Inflammatory macrophage (primary cell): ENCODE data around the gene SPINK4.
A peak's percentile ranks its signal among the peaks of the same experiment; 100 is the strongest.

Experiments used
- DNase-seq, 2 donors: peaks; one replicate each; pipeline ENCODE4 v3.0.0-alpha.2; 2020 to 2022

Gene SPINK4

DNA sequence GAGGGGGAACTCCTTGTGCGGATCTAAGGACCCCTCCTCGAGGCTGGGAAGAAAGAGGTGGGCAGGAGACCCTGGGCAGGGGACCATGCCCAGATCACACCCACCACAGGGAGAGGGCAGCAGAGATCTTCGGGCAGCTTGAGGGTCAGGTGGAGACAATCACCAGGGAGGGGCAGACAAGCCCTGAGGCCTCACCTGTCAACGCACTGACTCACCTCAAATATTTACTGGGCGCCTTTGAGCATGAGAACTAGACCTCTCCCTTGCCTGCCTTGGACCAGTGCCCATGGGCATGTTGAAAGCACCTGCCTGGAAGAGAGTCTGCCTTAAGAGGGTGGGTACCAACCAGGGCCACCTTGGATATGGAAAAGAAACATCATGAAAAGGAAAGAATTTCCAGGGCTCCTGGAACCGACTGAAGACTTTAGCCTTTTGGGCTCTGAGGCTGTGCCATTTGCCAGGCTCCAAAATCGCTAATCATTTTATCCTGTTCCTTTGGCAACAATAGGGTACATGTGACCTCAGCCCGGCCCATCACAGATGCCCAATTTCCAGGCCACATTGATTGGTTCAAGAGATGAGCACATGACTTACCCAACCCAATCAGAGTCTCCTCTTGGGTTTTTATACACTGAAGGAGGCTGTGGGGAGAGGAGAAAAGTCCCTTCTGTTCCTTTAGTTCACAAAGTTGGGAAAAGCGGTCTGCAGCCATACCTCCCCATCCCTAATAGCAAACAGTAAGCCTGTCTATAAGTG is 10.4 kb upstream of the SPINK4 start:
- no peak for DNase-seq

DNA sequence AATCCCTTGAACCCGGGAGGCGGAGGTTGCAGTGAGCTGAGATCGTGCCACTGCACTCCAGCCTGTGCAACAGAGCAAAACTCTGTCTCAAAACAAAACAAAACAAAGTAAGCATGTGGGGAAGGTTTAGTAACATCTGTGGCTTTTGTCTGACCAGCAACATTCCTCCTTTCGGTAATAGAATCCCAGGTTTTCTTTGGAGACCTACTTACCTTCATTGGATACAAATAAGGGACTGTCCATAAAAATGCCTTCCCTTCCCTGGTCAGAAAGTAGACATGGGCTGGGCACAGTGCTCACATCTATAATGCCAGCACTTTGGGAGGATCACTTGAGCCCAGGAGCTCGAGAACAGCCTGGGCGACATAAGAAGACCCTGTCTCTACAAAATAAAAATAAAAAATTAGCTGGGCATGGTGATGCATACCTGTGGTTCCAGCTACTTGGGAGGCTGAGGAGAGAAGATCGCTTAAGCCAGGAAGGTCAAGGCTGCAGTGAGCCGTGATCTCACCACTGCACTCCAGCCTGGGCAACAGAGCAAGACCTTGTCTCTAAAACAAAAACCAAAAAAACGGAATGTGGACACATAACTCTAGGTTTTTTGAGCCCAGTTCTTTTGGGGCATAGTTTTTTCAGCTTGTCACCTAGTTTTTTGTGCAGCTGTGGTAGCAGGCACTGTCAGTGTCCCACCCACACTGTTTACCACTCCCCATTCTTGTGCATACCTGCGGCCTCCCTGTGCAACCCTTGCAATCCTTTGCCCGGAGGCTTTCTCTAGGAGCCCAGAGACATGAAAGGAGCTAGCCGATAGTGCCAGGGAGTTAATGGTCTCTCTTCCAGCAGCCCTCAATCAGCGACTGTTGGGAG is 9.0 kb upstream of the SPINK4 start:
- DNase-seq = no peak

DNA sequence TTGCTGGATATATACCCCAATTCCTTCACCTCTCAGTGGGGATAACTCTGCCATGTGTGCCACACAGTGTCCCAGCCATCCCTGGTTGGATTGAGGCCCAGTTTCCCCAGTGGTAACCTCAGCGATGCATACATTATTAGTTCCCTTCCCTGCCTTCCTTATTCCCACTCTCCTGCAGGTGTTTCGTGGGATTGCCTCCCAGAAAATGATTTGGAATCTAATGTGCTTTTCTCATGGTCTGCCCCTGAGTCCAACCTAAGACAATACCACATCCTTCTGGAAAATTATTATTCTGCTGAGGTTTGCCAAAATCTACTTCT is 8.4 kb upstream of the SPINK4 start:
- no peak for DNase-seq

DNA sequence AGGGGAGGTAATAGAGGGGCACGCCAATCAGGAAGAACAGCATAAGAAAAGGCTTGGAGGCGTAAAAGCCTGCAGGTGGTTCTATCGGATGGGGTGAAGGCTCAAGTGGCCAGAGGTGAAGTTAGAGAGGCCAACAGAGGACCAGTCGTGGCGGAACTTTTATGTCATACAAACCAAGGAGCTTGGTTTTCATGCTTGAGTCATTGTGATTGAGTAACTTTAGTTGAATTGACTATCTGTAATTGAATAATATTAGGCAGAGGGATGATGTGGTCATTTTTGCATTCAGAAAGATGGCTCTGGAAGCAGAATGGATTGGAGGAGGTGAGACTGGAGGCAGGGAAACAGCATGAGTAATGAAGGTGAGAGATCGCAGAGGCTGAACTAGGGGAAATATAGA is 7.2 kb upstream of the SPINK4 start:
- no peak for DNase-seq

DNA sequence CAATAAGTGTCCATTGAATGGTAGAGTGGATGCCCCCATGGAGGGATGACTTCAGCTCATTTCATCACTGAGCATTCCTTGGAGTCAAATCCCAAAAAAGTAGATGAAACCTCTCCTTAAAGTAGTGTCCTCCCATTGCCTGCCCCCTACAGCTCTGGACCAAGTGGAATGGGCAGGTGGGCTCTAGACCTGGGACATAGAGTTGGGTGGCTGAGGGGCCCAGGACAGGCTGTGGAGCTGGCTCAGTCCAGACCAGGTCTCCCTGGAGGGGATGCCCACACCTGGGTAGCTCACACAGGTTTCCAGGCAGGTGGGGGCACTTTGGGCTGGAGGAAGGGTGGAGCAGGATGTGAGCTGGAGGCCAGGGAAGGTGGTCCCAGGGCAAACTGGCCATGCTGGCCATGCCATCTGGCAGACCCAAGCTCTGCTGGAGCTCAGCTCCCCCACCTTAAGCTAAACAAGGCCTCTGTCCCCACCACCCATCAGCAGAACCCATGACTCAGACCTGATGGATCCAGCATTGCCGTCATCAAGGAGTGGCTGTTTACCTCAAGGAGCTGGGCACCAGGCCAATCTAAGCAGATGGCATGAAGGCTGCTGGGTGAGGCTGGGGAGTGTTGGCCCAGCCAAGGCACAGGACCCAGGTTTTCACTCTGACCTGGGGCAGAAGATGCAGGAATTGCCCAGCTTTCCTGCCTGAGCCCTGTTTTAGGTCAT is 6.2 kb upstream of the SPINK4 start:
- DNase-seq = no peak

DNA sequence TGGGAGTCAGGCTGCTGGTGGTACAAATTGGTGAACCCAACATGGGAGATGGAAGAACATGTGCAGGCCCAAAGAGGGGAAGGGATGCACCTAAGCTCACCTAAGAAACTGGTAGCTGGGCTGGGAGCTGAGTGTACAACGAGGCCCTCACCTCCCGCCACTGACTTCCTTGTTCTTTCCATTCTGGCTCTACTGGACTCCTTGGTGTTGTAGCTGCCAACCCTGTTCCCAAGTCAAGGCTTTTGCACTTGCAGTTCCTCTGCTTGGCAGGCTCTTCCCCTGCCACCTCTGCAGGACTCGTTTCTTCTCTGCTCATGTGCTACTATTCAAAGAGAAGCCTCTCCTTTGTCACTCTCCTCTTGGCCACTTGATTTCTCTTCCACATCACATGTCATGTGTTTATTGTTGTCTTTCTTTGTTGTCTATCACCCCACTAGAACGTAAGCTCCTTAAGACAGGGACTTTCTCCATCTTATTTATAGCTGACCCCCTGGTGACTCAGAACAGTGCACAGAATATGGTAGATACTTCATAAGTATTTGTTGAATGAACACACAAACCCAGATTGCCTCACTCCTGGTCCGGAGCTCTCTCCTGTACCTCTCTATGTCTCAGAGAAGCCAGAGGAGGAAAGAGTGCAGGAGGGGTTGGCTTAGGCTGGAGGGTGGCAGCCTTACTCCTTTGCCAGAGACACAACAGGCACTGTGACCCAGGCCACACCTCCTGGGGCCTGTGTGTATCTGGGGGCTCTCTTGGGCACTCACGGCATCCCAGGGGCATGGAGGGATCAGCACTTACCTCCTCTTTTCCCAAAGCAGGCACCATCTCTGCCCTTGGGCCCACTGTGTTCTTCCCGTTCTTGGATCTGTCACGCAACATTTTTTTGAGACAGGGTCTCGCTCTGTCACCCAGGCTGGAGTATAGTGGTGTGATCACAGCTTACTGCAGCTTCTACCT is 5.2 kb upstream of the SPINK4 start:
- DNase-seq = no peak

DNA sequence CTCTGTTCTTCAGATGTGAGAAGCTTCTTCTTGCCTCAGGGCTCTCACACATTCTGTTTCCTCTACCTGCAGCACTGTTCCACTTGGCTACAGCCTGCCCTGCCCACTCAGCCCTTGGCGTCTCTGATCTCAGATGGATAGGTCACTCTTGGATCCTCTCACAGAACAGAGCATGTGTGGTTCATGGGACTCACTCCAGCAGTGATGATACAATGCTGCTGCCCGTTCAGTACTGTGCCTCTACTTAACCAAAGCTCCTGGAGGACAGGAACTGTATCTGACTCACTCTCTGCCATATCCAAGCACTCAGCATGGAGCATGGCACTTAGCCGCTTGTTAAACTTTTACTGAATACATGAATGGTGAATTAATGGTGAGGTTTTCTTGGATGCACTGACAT is 3.4 kb upstream of the SPINK4 start:
- DNase-seq = no peak

DNA sequence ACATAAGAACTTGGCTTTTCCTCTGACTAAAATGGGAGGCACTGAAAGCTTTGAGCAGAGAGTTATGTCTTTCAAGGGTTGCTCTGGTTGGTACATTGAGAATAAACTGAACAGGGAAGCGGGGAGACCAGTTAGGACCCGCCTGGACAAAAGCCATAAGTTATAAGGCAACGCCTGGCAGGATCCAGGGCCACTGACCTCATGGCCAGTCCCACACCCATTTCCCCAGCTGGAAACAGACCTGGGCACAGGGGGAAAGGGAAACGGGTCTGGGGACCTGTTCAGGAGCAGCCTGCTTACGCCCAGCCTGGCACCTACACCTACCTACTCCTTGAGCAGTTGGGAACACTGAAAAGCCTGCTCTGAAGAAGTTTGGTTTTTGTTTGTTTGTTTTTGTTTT is 1.3 kb downstream of the SPINK4 start:
- DNase-seq = no peak

DNA sequence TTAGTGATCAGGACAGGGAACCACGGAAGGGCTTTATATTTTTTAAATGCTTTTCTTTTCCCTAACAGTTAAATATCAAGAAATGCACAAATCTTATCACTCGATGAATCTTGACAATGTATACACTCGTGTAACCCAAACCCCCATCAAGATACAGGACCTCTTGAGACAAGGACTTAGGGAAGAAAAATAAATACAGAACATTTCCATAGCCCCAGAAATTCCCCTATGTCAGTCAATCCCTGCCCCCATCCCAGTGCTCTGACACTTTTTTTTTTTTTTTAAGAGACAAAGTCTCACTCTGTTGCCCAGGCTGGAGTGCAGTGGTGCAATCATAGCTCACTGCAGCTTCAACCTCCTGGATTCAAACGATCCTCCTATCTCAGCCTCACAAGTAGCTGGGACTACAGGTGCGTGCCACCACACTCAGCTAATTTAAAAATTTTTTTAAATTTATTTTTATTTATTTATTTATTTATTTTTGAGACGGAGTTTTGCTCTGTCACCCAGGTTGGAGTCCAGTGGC is 2.7 kb downstream of the SPINK4 start:
- no peak for DNase-seq

DNA sequence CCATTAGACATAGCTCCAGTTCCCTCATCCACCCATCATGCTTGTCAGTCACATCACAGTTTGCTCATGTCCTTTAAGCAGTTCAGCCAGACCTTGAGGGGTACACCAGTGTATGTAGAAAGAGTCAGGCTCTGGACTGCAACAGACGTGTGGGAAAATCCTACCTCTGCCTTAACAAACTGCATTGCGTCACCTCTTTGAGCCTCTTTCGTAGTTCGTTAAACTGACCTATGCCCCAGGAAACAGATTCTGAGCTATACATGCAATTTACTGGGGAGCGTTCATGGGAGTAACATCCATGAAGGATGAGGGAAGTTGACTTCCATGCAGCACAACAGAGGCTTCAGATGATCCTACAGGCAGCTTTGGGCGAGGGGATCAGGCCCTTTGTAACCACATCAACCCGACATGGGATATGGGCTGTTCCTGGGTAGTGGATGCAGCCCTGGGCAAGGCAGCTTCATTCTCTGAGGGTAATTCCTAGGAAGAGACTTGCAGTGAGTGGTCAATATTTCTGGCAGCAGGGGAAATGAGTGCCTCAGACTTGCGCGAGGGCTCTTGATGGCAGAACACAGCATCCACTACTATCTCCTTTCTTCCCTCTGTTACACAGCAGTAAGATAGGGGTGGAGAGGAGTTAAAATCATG is 4.3 kb downstream of the SPINK4 start:
- DNase-seq = no peak

DNA sequence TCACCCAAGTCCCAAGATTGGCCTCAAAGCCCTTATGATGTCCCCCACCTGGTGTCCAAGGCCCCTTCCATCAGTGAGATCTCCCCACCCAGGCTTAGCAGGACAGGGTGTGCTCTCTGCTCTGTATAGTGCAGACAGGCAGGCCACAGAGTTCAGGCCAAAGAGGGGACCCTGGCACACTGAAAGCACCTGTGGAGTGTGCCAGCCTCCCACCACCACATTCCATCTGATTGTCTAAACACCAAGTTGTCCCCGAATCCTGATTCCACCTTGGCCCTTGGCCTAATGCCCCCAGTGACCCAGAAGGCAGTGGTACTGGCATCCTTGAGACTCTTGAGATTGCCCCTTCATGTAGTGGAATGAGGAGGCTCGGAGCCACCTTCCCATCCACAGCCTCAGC is 5.4 kb downstream of the SPINK4 start:
- no peak for DNase-seq

DNA sequence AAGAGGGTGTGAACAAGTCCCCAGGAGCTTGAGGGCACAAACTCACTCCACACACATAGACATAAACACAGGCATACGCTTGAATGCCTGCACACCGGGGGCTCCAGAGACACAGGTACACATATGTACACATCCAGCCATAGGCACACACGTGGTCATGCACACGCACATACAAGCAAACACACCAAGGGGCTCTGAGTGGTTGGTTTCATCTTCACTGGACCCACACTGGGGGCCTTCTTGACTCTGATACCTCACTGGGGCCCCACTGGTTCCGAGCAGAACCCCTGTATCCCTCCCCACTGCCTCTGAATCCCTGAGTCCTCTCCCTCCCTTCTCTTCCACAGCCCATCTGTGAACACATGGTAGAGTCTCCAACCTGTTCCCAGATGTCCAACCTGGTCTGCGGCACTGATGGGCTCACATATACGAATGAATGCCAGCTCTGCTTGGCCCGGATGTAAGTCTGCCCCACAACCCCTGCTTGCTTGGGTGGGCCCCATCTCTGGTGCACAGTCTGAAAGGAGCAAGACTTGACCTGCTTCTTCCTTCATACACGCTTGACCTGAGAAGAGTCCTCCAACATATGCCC is 6.4 kb downstream of the SPINK4 start:
- no peak for DNase-seq

DNA sequence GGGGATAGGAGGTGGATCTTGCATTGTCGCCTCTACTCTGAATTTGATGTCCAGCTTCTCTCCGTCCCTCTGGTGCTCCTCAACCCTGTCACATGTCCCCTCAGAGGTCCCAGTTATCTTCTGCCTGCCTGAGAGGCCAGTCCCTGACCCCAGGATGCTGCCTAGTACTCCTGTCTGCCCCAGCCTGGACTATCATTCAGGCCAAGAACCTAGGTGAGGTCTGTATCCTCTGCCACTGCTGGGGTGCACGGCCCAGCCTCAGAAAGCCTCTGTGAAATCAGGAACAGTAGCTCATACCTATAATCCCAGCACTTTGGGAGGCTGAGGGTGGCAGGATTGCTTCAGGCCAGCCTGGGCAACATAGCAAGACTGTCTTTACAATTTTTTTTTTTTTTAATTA is 8.6 kb downstream of the SPINK4 start:
- DNase-seq = no peak

DNA sequence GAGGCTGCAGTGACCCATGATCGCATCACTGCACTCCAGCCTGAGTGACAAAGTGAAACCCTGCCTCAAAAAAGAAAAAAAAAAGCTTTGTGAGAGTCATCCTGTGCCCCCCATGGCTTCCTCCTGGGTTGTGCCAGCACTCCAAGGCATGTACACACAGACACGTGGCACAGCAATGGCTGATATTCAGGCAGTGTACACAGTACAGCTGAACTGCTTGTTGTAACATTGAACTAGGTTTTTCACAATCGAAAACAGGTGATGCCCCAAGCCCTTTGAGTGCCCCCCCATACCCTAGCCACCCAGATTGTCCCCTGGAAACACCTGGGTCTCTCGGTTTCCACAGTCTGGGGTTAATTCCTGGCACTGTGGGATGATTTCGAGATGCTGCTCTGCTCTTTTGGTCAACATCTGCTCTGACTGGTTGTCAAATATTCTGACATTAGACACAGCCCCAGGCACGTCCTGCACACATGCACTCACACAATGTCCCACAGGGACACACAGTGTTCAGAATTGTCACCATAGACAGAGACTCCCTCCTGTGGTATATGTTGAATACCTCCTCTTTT is 9.2 kb downstream of the SPINK4 start:
- DNase-seq = no peak

DNA sequence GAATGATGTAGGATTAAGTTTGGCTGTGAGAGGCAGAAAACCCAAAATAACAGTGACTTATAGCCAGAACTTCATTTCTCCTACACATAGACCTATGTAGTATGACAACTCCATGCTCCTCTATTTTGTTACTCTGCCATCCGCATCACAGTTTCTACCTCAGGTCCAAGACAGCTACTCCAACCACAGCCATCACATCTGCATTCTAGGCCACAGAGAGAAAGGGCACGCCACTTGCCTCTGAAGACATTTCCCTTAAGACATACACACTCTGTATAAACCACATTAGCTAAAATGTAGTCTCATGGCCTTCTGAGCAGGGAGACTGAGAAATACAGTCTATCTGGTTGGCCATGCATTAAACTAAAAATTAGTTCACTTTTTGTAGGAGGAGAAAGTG is 10.0 kb downstream of the SPINK4 start:
- no peak for DNase-seq

DNA sequence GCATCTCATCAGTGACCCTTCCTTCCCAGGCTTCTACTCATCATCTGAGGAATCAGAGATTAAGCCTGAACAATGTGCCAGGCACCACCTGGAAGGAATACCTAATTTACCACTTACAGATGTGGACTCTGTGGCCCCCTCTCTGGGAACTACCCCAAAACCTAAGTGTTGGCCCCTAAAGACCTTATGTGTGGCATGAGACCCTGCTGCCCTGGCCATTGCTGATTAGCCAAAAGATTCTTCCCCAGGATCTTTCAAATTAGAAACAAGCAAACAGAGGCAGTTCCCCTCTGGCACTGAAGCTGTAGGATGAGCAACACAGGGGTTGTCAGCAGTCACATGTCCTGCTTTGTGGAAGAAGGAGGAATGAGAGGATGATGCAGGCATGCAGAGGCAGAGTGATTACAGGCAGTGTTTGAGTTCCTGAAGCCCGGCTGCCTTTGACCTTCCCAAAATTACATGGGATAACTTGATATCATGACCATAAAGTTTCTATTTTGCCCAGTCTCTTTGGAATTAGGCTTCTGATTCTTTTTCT is 10.6 kb downstream of the SPINK4 start:
- peak; percentile 69 to 85 for DNase-seq

DNA sequence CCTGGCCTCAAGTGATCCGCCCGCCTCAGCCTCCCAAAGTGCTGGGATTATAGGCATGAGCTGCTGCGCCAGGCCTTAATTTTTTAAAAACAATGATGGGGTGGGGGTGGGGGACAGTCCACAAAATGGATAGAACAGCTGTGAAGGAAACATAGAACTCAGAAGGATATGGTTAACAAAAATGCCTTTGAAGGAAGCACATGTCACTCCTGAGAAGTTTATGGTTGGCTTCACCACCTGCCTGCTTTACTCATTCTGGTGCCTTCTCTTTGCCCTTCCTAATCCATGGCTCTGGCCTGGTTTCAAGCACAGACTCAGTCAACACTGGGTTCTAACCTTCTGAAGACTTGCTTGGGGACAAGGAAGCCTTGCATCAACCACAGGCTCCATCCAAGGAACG is 14.2 kb downstream of the SPINK4 start:
- DNase-seq = no peak

DNA sequence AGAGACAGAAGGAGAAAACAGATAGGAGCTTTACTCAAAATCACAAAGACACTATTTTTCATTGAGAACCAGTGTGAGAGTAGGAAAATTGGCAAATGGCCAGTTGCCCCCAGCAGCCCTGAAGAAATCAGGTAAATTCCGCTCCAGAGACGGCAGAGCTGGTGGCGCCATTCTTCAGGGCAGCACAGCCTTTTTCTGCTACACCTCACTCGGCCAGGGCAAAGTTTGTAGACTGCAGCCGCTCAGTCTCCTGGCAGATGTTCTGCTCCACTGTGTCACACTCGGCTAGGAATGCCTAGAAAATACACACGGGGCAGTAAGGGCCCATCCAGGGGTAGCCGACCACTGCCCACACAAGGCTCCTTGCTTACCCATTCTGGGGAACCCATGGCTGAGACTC is 15.0 kb downstream of the SPINK4 start:
- DNase-seq = no peak

DNA sequence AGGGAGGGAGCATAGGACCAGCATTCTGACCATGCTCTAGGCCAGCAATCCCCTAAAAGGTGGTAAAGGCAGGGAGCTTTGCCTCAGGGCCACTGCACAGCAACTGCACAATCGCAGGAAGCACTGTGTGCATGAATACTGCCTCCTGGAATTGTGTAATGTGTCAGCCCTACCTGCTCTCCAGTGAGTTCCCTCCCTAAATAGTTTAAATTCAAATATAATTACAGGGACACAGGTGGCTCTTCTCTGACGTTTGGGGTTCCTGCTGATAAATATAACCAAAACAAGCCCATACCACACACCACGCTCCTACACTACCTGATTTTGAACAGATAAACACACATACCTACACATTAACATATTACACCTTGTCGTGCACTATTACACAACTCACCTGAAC is 15.5 kb downstream of the SPINK4 start:
- DNase-seq = no peak

DNA sequence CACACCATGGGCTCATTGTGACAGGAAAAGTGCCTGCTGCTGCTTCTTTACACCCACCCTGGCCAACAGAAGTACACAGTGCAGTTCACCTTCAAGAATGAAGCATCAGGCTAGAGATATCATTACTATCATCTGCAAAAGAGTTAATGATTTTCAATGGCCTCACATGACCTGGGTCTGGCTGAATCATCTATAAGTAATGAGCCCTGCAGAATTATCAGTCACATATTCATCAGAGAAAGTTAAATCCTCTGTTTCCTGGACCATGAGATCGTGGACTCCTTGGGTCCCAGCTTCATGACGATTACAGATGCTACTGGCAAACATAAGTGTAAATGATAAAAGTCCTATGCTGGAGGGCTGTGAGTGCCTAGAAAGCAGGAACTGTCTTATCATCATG is 16.3 kb downstream of the SPINK4 start:
- no peak for DNase-seq

DNA sequence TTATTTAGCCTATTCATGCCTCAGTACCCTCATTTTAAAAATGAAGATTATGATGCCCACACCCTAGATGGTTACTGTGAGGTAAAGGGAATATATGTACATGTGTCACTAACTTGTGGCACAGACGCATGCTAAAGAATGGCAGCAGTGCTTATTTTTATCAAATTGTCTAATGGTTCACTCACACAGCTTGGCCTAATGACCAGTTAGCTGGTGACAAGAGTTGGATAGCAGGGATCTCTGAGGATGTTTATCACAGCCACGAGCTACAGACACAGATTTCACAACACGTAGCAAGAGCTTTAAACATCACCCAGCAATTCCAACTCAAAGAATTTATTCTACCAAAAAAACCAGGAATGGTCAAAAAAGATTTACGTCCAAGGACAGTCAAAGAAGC is 17.3 kb downstream of the SPINK4 start:
- no peak for DNase-seq
